ENCODE data around the gene VPS37B.

DNA sequence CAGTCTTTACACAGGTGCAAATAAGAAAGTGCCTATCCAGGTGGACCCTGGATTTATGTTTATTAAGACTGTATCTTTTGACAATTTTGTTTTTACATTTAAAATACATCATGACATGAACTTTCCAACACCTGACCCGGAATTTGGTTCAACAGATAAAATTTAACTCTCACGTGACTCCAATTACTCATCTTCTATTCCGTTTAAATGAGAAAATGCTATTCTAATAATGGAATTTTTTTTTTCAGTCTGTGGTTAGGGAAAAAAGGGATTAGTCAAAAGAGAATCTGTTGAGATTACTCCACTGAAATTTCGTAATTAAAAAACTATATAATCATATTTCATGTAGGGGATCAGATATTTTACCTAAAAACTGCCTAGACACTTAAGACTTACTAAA lies 11.1 kb downstream of the VPS37B start:
- TF ChIP-seq, protein P1, sequence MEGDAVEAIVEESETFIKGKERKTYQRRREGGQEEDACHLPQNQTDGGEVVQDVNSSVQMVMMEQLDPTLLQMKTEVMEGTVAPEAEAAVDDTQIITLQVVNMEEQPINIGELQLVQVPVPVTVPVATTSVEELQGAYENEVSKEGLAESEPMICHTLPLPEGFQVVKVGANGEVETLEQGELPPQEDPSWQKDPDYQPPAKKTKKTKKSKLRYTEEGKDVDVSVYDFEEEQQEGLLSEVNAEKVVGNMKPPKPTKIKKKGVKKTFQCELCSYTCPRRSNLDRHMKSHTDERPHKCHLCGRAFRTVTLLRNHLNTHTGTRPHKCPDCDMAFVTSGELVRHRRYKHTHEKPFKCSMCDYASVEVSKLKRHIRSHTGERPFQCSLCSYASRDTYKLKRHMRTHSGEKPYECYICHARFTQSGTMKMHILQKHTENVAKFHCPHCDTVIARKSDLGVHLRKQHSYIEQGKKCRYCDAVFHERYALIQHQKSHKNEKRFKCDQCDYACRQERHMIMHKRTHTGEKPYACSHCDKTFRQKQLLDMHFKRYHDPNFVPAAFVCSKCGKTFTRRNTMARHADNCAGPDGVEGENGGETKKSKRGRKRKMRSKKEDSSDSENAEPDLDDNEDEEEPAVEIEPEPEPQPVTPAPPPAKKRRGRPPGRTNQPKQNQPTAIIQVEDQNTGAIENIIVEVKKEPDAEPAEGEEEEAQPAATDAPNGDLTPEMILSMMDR (IDR thresholded peaks at IDR 0.05) = no peak
- TF ChIP-seq EZH2 (IDR thresholded peaks at IDR 0.05; ENCODE audit: borderline replicate concordance, insufficient read depth, low read depth, low read length, poor library complexity, severe bottlenecking) = no peak

Measured in B cell (primary cell).